NCI-H510A (cell line): ENCODE results near the gene NCS1.

ENCODE experiments used
- DNase-seq: peaks from one replicate; lab custom pipeline; 2025; lab: John Stamatoyannopoulos, UW

NCS1 gene

GRCh38 chr9:130176760-130177159 is 4.6 kb downstream of the NCS1 start:
- DNase-seq: no peak

GRCh38 chr9:130177898-130178805 is 5.9 kb downstream of the NCS1 start:
- DNase-seq: no peak

- DNase-seq: no peak
These were observed 7.2 kb downstream of the NCS1 start for GRCh38 chr9:130179331-130179907.

GRCh38 chr9:130180516-130180915 is 8.3 kb downstream of the NCS1 start:
- DNase-seq: no peak

GRCh38 chr9:130181678-130182380 is 9.6 kb downstream of the NCS1 start:
- DNase-seq: no peak

- DNase-seq: no peak
These were observed 10.2 kb downstream of the NCS1 start for GRCh38 chr9:130182381-130182909.

GRCh38 chr9:130183133-130183762 is 11.0 kb downstream of the NCS1 start:
- no peak for DNase-seq

- DNase-seq: no peak
These were observed 12.8 kb downstream of the NCS1 start for GRCh38 chr9:130185017-130185416.

GRCh38 chr9:130185490-130186031 is 13.4 kb downstream of the NCS1 start:
- DNase-seq: no peak

GRCh38 chr9:130186051-130186450 is 13.8 kb downstream of the NCS1 start:
- no peak for DNase-seq

GRCh38 chr9:130186839-130187522 is 14.8 kb downstream of the NCS1 start:
- DNase-seq: peak; percentile 81

GRCh38 chr9:130187523-130187846 is 15.3 kb downstream of the NCS1 start:
- DNase-seq: no peak

GRCh38 chr9:130188860-130189481 is 16.8 kb downstream of the NCS1 start:
- DNase-seq: no peak

GRCh38 chr9:130189840-130190239 is 17.6 kb downstream of the NCS1 start:
- DNase-seq: no peak

GRCh38 chr9:130191068-130191748 is 19.0 kb downstream of the NCS1 start:
- no peak for DNase-seq

- DNase-seq: no peak
These were observed 19.5 kb downstream of the NCS1 start for GRCh38 chr9:130191749-130192120.

GRCh38 chr9:130192382-130192999 is 20.3 kb downstream of the NCS1 start:
- DNase-seq: no peak

- no peak for DNase-seq
These were observed 20.9 kb downstream of the NCS1 start for GRCh38 chr9:130193103-130193502.

GRCh38 chr9:130193531-130194377 is 21.6 kb downstream of the NCS1 start:
- peak; percentile 51 for DNase-seq
